NCI-H82 treated with DMSO at 0.1 percent for 48 hours (cell line): ENCODE measurements around the gene TPRN.

Source experiments
- DNase-seq: peaks from one replicate; lab custom pipeline; 2025; ENCODE audit not compliant: unreplicated experiment; lab: John Stamatoyannopoulos, UW

The TPRN gene

DNA sequence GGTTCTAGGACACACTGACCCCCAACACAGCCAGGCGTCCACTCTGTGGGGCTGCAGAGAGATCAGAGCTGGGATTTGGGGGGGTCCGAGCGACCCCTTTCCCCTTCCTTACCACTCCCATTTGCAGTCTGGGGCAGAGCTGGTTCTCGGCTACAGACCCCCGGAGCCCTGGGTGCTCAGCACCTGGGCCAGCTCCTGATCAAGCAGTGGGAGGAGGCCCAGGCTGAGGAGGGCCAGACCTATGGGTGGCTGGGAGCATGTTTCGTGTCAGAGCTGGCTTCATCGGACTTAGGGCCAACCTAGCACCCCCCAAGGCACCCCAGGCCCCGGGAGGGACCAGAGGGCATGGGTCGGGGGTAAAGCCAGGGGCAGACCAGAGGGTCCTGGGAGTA, 54.0 kb downstream of the TPRN start:
- DNase-seq, result no peak

- no peak for DNase-seq
Measured at GRCh38 chr9:137145731-137146526, 54.6 kb downstream of the TPRN start.

DNA sequence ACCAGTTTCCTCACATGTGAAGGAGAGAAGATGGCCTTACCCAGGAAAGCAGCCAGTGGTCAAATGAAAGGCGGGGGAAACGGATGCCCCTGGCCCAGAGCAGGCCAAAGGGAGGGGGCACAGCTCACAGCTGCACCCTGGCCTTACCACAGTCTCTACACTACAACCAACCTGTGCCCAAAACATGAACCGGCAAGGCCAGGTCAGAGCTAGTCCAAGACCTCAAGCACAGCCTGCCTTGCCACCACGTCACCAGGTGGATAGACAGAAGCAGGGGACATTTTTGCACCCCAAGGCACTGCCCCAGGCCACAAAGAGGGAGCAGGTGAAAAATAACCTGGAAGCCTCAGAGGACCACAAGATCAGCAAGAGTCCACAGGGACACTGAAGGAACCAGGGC, 57.1 kb downstream of the TPRN start:
- no peak for DNase-seq

- no peak for DNase-seq
Measured at GRCh38 chr9:137141976-137142936, 58.3 kb downstream of the TPRN start.
